Measurements from ENCODE around the gene PRPSAP2. TPM values are rescaled to one million over a fixed set of nuclear protein-coding genes. Genes with fewer than 3 reads are reported as not detected.

Gene PRPSAP2
- total RNA-seq, 3 donors from 2014 or later: 32.6 to 42.1 (median 35.0) TPM

DNA sequence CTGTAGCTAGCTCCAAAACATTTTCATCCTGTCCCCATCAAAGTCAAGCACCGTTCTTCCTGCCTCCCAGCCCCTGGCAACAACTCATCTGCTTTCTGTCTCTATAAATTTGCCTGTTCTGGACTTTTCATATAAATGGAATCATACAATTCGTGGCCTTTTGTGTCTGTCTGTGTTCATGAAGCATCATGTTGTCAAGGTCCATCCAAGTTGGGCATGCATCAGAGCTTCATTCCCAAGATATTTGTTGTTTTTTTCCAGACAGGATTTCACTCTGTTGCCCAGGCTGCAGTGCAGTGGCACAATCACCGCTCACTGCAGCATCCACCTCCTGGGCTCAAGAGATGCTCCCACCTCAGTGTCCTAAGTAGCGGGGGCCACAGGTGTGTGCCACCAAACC lies 99.9 kb downstream of the PRPSAP2 start:
- intact Hi-C loops (cut with DNase I, micrococcal nuclease): no loop called here
- TF ChIP-seq, protein P1, sequence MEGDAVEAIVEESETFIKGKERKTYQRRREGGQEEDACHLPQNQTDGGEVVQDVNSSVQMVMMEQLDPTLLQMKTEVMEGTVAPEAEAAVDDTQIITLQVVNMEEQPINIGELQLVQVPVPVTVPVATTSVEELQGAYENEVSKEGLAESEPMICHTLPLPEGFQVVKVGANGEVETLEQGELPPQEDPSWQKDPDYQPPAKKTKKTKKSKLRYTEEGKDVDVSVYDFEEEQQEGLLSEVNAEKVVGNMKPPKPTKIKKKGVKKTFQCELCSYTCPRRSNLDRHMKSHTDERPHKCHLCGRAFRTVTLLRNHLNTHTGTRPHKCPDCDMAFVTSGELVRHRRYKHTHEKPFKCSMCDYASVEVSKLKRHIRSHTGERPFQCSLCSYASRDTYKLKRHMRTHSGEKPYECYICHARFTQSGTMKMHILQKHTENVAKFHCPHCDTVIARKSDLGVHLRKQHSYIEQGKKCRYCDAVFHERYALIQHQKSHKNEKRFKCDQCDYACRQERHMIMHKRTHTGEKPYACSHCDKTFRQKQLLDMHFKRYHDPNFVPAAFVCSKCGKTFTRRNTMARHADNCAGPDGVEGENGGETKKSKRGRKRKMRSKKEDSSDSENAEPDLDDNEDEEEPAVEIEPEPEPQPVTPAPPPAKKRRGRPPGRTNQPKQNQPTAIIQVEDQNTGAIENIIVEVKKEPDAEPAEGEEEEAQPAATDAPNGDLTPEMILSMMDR (IDR thresholded peaks at IDR 0.05): no peak
- H3K9me3 ChIP-seq: no peaks in the 10 kb centered on the region
- no peaks in the 10 kb centered on the region for H3K36me3 ChIP-seq (ENCODE audit: low read depth)
- no peak overlapping the region for H3K4me3 ChIP-seq
- DNase-seq (no peak), ATAC-seq (no peak)
- H3K4me1 ChIP-seq (ENCODE audit: low read depth): peaks cover 3% of the 10 kb centered on the region

DNA sequence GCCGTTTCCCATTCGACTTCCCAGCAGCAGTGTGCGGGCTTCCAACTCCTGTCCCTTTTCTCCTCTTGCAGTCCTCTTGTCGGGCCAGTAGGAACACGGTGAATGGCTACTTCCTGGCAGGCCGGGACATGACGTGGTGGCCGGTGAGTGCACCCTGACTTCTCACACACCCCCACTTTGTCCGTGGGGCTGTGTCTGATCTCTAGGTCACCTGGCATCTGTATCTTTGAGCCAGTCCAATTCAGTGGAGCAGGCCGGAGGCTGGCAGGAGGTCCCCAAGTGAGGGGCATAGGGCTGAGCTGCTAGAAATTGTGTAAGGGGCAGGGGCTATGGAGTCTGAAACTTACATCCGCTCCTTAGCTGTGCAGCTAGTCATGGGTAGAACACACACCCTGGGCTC lies 100.7 kb downstream of the PRPSAP2 start:
- no peak for ATAC-seq
- no peak overlapping the region for H3K4me3 ChIP-seq
- intact Hi-C loops (cut with DNase I, micrococcal nuclease): no loop called here
- peak in 1 of 3 donors; percentile 15 for DNase-seq
- no peaks in the 10 kb centered on the region for H3K9me3 ChIP-seq
- no peaks in the 10 kb centered on the region for H3K36me3 ChIP-seq (ENCODE audit: low read depth)
- TF ChIP-seq, protein P1 (IDR thresholded peaks at IDR 0.05): no peak
- H3K4me1 ChIP-seq (ENCODE audit: low read depth): peaks cover 5% of the 10 kb centered on the region

DNA sequence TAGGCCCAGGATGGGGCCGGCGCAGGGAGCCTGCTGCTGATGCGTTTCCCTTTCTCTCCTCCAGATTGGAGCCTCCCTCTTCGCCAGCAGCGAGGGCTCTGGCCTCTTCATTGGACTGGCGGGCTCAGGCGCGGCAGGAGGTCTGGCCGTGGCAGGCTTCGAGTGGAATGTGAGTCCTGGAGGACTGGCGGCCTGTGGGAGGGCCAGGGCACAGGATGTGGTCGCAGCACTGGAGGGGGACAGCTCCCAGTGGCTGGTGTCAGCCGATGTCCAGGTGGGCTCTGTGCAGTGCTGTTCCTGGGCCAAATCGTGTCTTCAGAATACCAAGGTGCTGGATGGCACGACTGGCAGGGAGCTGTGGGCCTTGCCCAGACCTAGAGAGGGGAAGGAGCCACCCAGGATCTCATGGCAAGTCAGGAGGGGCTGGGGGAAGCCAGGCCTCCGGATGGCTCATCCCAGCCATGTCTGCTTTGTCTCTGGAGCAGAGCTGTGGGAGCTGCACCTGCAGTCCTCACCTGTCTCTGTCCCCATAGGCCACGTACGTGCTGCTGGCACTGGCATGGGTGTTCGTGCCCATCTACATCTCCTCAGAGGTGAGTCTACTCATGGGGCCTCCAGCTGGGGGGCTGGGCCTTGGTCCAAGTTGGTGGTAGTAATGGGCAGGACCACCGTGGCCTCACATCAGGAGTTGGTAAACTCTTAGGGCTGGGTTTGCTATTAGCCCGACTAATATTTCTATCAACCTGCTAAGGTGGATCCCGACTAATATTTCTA lies 101.3 kb downstream of the PRPSAP2 start:
- no peak for ATAC-seq

DNA sequence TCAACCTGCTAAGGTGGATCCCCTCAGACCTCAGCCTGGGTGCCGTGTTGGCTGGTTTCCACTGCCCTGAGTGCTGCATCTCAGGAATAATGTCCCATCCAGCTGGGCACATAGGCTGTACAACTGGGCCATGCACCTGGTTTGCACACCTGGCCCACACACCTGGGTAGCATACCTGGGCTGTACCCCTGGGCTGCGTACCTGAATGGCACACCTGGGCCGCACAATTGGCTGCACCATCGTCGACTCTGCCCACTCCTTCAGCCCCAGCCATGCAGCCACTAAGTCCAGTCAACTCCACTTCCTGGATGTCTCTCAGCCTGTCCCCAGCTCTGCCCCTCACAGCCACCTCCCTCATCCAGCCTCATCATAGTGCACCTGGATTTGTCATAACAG lies 101.9 kb downstream of the PRPSAP2 start:
- Histone ChIP-seq H3K9me3 (no peaks in the 10 kb centered on the region), H3K4me1 (ENCODE audit: low read depth) (peaks cover 5% of the 10 kb centered on the region), H3K36me3 (ENCODE audit: low read depth) (no peaks in the 10 kb centered on the region), H3K4me3 (no peak overlapping the region)
- peak in 1 of 3 donors; percentile 30 for DNase-seq
- no peak for ATAC-seq
- TF ChIP-seq, protein P1 (IDR thresholded peaks at IDR 0.05): no peak
- intact Hi-C loops (cut with DNase I, micrococcal nuclease): no loop called here

More for the DNA sequence above, 101.3 kb downstream of the PRPSAP2 start:
- no peak overlapping the region for H3K4me3 ChIP-seq
- TF ChIP-seq, protein P1 (IDR thresholded peaks at IDR 0.05): no peak
- H3K4me1 ChIP-seq (ENCODE audit: low read depth): peaks cover 5% of the 10 kb centered on the region
- intact Hi-C loops (cut with DNase I, micrococcal nuclease): no loop called here
- no peaks in the 10 kb centered on the region for H3K36me3 ChIP-seq (ENCODE audit: low read depth)
- DNase-seq: peak in 1 of 3 donors; percentile 40
- H3K9me3 ChIP-seq: no peaks in the 10 kb centered on the region

DNA sequence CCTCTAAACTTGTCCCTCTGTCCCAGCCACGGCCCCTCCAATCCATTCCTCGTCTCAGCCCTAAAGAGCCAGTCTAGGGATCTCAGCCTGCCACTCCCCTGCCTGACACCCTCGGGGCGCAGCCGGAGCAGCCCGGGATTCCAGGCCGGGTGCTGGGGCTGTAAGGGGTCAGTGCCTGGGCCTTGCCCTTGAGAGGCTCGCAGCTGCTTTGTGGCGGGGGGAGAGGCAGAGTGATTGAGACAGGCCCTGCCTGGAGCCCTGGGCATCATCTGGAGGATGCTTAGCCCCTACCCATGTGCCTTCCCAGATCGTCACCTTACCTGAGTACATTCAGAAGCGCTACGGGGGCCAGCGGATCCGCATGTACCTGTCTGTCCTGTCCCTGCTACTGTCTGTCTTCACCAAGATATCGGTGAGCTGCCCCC lies 102.3 kb downstream of the PRPSAP2 start:
- ATAC-seq: no peak
- Histone ChIP-seq H3K4me3 (no peak overlapping the region), H3K9me3 (no peaks in the 10 kb centered on the region), H3K36me3 (ENCODE audit: low read depth) (no peaks in the 10 kb centered on the region), H3K4me1 (ENCODE audit: low read depth) (peaks cover 5% of the 10 kb centered on the region)
- peak in 1 of 3 donors; percentile 38 for DNase-seq
- intact Hi-C loops (cut with DNase I, micrococcal nuclease): no loop called here
- TF ChIP-seq, protein P1 (IDR thresholded peaks at IDR 0.05): no peak

Data from mucosa of descending colon (tissue), 3 donors.